AG09319 (cell line): ENCODE results near the gene RELCH.

Source experiments
- DNase-seq: peaks from one replicate; pipeline ENCODE4 v3.0.0-alpha.2; 2010; ENCODE audit warnings: low read depth; ENCODE audit errors: extremely low read depth
- TF ChIP-seq, protein P1 (sequence below): IDR thresholded peaks from 2 replicates; pipeline ENCODE4 v1.5.1; 2011; ENCODE audit warnings: low read depth, mild to moderate bottlenecking, inconsistent platforms, low read length, moderate library complexity

The RELCH gene

DNA sequence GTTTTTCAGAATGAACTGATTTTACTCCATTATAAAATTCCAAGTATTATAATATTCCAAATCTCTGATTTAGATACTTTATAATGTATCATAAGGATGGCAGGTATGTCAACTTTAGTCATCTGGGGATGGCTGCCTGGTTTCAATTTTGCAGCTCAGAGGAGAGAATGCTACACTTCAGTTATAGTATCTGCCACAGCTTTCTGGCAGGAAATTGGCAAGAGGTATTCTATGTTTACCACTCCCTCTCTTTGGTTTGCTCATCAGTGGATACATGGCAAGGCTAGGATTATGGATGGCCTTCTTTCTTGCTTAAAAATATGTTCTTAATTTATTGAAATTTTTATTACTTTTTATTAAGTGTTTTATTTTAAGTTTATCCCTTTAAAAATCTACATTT, 71.0 kb downstream of the RELCH start:
- DNase-seq = no peak
- TF ChIP-seq, protein P1, sequence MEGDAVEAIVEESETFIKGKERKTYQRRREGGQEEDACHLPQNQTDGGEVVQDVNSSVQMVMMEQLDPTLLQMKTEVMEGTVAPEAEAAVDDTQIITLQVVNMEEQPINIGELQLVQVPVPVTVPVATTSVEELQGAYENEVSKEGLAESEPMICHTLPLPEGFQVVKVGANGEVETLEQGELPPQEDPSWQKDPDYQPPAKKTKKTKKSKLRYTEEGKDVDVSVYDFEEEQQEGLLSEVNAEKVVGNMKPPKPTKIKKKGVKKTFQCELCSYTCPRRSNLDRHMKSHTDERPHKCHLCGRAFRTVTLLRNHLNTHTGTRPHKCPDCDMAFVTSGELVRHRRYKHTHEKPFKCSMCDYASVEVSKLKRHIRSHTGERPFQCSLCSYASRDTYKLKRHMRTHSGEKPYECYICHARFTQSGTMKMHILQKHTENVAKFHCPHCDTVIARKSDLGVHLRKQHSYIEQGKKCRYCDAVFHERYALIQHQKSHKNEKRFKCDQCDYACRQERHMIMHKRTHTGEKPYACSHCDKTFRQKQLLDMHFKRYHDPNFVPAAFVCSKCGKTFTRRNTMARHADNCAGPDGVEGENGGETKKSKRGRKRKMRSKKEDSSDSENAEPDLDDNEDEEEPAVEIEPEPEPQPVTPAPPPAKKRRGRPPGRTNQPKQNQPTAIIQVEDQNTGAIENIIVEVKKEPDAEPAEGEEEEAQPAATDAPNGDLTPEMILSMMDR = no peak

DNA sequence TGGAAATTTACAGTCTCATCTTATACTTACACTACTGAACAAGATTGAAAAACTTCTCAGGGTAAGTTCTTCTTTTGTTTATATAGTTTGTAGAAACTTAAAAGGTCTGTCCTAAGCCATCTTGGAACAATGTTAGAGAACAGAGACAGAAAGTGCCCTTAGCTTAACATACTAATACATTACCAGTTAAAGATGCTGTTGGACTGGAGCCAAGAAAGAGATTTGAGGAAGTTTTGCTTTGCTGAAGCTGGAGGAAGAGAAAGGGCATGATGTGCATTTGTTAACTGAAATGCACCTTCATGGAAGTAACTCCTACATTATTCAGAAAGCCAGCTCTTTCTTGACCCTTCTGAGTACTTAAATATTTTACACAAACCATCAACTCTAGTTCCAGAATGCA, 71.6 kb downstream of the RELCH start:
- TF ChIP-seq, protein P1 = no peak
- no peak for DNase-seq

DNA sequence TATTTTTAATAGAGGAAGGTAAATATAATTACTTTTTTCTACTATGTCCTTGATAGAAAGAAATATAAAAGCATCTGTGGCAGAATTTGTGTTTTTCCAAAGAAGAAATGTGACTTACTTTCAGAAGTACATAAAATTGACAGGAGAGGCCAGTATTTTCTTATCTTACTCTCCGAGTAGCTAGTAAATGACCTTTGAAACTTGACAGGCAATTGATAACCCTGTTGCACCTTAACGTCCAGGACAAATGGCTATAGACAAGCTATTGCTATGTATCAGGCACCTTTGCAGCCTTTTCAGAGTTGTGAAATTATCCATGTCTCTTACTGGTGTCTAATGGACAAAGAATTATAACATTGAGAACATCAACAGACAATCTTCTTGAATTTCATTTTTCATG, 75.0 kb downstream of the RELCH start:
- TF ChIP-seq, protein P1 = no peak
- DNase-seq = no peak

DNA sequence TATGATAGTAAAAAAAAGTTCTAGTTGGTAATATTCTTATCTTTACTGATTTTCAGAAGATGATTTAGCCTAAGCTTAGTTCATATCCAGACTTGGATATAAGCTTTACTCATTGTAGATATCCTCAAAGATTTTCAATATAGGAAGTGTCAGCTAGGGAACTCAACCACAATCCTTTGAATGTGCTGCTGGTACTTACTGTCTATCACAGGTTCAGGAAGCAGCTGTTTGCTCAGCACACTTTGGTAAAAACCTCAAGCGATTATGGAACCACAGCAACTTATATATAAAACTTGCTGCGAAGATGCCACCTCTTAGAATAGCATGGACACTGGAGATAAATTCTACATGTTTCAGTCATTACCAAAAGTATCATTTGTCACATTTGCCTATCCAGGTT, 77.9 kb downstream of the RELCH start:
- TF ChIP-seq, protein P1 = no peak
- no peak for DNase-seq

DNA sequence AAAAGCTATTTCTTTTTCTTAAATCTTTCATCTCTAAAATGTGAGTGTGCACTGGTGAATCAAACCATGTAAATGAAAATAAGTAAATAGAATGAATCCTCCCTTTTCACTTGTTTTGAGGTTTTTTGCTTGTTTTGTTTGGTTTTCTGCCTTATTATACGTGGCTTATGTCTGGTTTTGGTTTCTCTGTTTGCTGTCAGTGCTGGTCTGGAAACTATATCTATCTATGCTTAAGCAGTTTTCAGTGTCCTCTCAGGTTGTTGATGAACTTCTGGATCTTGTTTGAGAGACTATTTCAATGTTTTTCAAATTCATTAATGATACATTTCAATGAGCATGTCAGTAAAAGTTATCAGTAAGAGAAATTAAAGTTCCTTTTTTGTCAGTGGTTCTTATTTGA, 90.0 kb downstream of the RELCH start:
- DNase-seq = no peak
- TF ChIP-seq, protein P1 = no peak

DNA sequence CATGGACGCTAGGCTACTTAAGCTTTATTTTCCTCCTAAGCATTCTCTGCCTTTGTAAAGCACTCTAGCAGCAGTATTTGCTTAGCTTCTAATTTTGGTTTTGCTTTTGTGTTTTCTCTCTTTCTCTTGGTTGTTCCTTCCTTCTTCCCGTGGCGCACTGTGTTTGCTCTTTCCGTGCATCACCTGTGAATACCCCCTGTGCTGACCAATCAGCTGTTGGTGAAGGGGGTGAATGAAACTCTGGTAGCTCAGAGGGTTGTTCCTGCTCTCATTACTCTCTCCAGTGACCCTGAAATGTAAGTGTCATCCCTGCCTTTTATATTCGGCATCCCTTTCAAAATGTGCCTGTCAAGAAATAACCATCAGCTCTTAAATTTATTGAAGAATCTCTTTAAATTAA, 92.5 kb downstream of the RELCH start:
- DNase-seq = no peak
- TF ChIP-seq, protein P1 = no peak

DNA sequence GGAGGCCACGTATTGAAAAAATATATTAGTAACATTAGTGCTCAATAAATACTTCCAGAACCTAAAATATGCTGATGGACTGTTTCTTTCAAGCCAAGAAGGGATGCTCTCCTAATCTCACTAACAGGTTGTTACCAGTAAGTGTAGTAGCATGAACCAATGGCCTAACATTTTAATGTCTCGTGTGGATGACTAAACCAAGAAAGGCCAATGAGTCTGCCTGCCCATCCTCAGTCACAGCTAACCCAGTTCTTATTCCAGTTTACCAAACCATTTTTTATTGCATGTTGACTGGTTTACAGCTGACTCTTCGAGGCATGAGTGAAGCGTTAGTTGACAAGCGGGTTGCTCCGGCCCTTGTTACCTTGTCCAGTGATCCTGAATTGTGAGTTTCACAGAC, 93.0 kb downstream of the RELCH start:
- no peak for DNase-seq
- TF ChIP-seq, protein P1 = no peak
